AG09309 (cell line): ENCODE results near the gene CFAP161.

Experiments used
- DNase-seq: peaks from one replicate; pipeline ENCODE4 v3.0.0-alpha.2; 2010; ENCODE audit warnings: low read depth
- H3K4me3 ChIP-seq: 2 replicates; pipeline ENCODE4 v1.5.1; 2011; ENCODE audit warnings: mild to moderate bottlenecking, low read depth, low read length, moderate library complexity; ENCODE audit not compliant: control insufficient read depth
- TF ChIP-seq, protein P1 (sequence below): IDR thresholded peaks from 2 replicates; pipeline ENCODE4 v1.5.1; 2011; ENCODE audit warnings: mild to moderate bottlenecking, low read depth, low read length, inconsistent platforms; ENCODE audit not compliant: insufficient read depth, control insufficient read depth; ENCODE audit errors: missing control alignments

The CFAP161 gene

DNA sequence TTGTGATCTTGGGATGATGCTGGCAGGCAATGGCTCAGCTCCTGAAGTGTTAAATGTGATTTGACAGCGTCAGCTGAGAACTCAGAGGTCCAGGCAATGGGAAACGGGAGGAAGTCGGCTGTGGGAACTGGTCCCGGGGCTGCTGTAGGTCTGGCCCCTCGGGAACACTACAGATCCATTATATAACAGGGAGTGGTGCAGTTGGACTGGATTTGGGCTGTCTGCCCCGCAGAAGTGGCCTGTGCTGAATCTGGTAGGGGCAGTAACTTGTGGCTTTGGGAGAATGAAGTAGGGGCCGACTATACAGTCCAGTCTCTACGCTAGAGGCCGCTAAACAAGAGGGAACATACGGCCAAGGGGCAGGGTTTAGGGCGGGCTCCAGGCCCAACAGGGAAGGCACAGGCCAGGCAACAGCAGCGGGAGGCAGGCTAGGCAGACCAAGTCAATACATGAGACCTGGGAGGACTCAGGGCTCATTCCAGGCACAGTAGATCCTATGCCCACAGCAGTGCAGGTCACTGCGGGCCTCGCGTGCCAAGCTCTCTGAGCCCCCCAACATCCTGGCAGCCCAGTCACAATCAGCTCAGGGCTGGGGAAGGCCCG, 42.3 kb downstream of the CFAP161 start:
- TF ChIP-seq, protein P1, sequence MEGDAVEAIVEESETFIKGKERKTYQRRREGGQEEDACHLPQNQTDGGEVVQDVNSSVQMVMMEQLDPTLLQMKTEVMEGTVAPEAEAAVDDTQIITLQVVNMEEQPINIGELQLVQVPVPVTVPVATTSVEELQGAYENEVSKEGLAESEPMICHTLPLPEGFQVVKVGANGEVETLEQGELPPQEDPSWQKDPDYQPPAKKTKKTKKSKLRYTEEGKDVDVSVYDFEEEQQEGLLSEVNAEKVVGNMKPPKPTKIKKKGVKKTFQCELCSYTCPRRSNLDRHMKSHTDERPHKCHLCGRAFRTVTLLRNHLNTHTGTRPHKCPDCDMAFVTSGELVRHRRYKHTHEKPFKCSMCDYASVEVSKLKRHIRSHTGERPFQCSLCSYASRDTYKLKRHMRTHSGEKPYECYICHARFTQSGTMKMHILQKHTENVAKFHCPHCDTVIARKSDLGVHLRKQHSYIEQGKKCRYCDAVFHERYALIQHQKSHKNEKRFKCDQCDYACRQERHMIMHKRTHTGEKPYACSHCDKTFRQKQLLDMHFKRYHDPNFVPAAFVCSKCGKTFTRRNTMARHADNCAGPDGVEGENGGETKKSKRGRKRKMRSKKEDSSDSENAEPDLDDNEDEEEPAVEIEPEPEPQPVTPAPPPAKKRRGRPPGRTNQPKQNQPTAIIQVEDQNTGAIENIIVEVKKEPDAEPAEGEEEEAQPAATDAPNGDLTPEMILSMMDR, result no peak
- DNase-seq, result no peak
- no peak overlapping the region for H3K4me3 ChIP-seq

DNA sequence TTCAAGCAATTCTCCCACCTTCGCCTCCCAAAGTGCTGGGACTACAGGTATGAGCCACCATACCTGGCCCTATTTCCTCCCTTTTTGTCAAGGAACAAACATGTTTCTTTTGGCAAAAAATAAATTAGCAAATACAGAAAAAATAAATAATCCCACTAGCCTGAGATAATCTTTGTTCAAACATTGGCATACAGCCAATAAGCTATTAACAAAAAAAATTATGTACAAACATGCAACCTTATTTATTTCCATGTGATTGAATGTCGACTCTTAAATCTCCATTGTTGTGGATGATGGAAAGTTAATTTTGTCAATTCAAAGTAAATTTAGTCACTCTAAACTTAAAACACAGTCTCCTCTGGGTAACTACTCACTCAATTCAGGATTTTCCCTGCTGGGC, 44.3 kb downstream of the CFAP161 start:
- H3K4me3 ChIP-seq, result no peak overlapping the region
- TF ChIP-seq, protein P1, result no peak

GRCh38 chr15:81181220-81181619, 47.1 kb downstream of the CFAP161 start:
- TF ChIP-seq, protein P1, result no peak
- no peak overlapping the region for H3K4me3 ChIP-seq
- DNase-seq, result no peak

More for the DNA sequence above, 44.3 kb downstream of the CFAP161 start:
- no peak for DNase-seq

DNA sequence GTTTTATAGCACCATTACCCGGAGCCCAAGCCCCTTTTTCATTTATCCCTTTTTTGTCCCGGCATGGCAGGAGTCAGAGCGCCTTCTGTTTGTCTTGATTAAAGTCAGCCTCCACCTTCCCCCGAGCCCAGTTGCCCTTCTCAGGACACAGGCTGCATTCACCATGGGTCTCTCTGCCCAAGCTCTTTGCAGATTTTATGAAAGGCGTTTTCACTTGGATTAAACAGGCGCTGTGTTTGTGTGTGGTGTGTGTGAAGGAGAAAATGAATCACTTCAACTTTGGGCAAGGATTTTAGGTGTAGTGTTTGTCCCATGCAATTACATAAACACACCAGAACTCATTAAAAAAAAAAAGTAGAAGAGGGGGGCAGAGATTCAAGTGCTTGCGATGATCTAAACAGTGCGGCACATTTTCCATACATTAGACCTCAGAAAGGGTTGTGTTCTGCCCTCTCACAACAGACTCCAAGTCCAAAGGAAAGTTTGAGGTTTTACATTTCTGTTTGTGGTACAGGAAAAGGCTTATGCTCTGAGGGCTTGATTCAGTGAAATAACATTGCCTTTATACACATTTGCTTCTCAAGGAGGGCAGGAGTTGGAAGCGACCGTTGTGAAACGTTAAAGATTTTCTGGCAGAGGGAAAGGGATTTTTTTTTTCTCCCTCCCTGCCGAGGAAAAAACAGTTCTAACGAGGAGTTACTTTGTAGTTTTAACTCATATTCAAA, 48.1 kb downstream of the CFAP161 start:
- TF ChIP-seq, protein P1, result no peak
- H3K4me3 ChIP-seq, result no peak overlapping the region
- no peak for DNase-seq

GRCh38 chr15:81182756-81183438, 48.8 kb downstream of the CFAP161 start:
- DNase-seq, result no peak
- TF ChIP-seq, protein P1, result peak; percentile 42
- H3K4me3 ChIP-seq, result peak overlapping the region; percentile 3; the same call in 1 of the 2 replicates

GRCh38 chr15:81183439-81183775, 49.3 kb downstream of the CFAP161 start:
- TF ChIP-seq, protein P1, result no peak
- DNase-seq, result no peak
- H3K4me3 ChIP-seq, result no peak overlapping the region
